Activated CD8-positive, alpha-beta T cell treated with anti-CD3 and anti-CD28 coated beads, Interleukin-2, amount 10 ng/mL, durations not matched to agents 7 days and 5 days (primary cell): Measurements from ENCODE around the gene UBQLN3. TPM values are rescaled to one million over a fixed set of nuclear protein-coding genes. Genes with fewer than 3 reads are reported as not detected.

Experiments used
- ATAC-seq: fragments of 150-1000 bp; cut with Tn5 transposase; one replicate; pipeline ENCODE4 v1.10.0; 2021; ENCODE audit warnings: moderate library complexity
- CTCF ChIA-PET: fragments of 350-600 bp; sonication (Branson Sonifier 250); formaldehyde crosslinking; loops from one replicate; lab custom pipeline; 2021; ENCODE audit warnings: antibody characterized with exemption; lab: Charles Lee
- POLR2A ChIA-PET: fragments of 350-600 bp; sonication (Branson Sonifier 250); formaldehyde crosslinking; loops from one replicate; lab custom pipeline; 2021; ENCODE audit warnings: antibody characterized with exemption; lab: Charles Lee
- DNase-seq: peaks from one replicate; pipeline ENCODE4 v3.0.0-alpha.2; 2020
- H3K27ac Mint-ChIP-seq: one replicate; pipeline ENCODE4 v1.8.0; 2021; ENCODE audit warnings: mild to moderate bottlenecking, mixed read lengths
- H3K27me3 Mint-ChIP-seq: one replicate; pipeline ENCODE4 v1.8.0; 2021; ENCODE audit warnings: low read depth, mixed read lengths
- H3K36me3 Mint-ChIP-seq: one replicate; pipeline ENCODE4 v1.8.0; 2021; ENCODE audit warnings: low read depth, mixed read lengths
- H3K4me1 Mint-ChIP-seq: one replicate; pipeline ENCODE4 v1.8.0; 2021; ENCODE audit warnings: low read depth, mixed read lengths
- H3K4me3 Mint-ChIP-seq: one replicate; pipeline ENCODE4 v1.8.0; 2021; ENCODE audit warnings: mild to moderate bottlenecking, mixed read lengths
- H3K9me3 Mint-ChIP-seq: one replicate; pipeline ENCODE4 v1.8.0; 2022; ENCODE audit warnings: mixed read lengths; ENCODE audit not compliant: insufficient read depth
- total RNA-seq, 2 experiments: library from RNA; stranded (reverse); gene quantifications; one replicate each; pipeline ENCODE4 v1.2.3, GENCODE V29; 2021

UBQLN3 gene
- total RNA-seq, 2 experiments from 2014 or later, result not detected

DNA sequence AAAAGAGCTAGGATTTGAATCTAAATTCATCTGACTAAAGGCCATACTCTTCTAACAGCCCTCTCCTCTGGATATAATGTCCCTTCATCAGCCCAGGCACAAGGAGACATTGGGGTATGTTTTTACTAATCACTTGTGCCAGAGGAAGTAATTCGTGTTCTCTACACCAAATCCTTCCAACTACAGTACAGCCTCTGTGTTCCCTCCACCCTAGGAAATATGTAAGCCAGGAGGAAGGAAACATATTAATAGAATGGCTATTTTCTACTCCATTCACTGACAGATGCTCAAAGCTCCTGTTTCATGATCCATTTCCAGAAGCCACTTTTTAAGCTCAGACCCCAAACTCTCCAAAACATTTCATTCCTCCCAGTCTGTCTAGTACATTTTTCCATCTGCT, 18.7 kb upstream of the UBQLN3 start:
- Mint-ChIP-seq H3K27ac (no peak overlapping the region), H3K4me1 (no peaks in the 10 kb centered on the region), H3K27me3 (no peaks in the 10 kb centered on the region), H3K4me3 (no peak overlapping the region), H3K9me3 (no peaks in the 10 kb centered on the region), H3K36me3 (no peaks in the 10 kb centered on the region)
- no peak for ATAC-seq
- no peak for DNase-seq
- ChIA-PET CTCF (no interaction called here), POLR2A (no interaction called here)

GRCh38 chr11:5527716-5528115, 18.0 kb upstream of the UBQLN3 start:
- Mint-ChIP-seq H3K4me3 (no peak overlapping the region), H3K27me3 (no peaks in the 10 kb centered on the region), H3K36me3 (no peaks in the 10 kb centered on the region), H3K9me3 (no peaks in the 10 kb centered on the region), H3K27ac (no peak overlapping the region), H3K4me1 (no peaks in the 10 kb centered on the region)
- ChIA-PET POLR2A (no interaction called here), CTCF (no interaction called here)
- ATAC-seq, result no peak
- no peak for DNase-seq

GRCh38 chr11:5524756-5525155, 15.0 kb upstream of the UBQLN3 start:
- Mint-ChIP-seq H3K4me3 (no peak overlapping the region), H3K27ac (no peak overlapping the region), H3K4me1 (no peaks in the 10 kb centered on the region), H3K27me3 (no peaks in the 10 kb centered on the region), H3K9me3 (no peaks in the 10 kb centered on the region), H3K36me3 (no peaks in the 10 kb centered on the region)
- ChIA-PET POLR2A (no interaction called here), CTCF (no interaction called here)
- no peak for ATAC-seq
- no peak for DNase-seq

DNA sequence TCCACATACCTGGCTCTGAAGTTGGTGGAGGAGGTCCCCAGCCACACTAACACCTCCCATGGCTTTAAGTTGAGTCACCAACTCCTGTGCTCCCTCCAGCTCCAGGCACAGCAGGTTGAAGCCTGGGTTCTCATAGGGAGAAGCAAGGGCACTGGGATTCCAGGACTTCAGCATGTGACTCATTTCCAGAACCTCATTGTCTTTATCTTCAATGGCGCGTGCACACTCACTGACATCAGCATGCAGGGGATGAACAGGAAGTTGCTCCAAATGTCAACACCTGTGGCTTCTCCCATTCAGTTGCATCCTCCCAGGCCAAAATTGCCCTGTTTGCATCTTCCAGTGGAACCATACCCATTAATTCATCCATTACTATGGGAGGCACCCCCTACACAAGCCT, 12.6 kb upstream of the UBQLN3 start:
- ATAC-seq, result no peak
- no peaks in the 10 kb centered on the region for H3K36me3 Mint-ChIP-seq
- ChIA-PET POLR2A (no interaction called here), CTCF (no interaction called here)
- H3K4me3 Mint-ChIP-seq, result no peak overlapping the region
- no peaks in the 10 kb centered on the region for H3K27me3 Mint-ChIP-seq
- no peak for DNase-seq
- H3K9me3 Mint-ChIP-seq, result no peaks in the 10 kb centered on the region
- H3K4me1 Mint-ChIP-seq, result no peaks in the 10 kb centered on the region
- no peak overlapping the region for H3K27ac Mint-ChIP-seq

DNA sequence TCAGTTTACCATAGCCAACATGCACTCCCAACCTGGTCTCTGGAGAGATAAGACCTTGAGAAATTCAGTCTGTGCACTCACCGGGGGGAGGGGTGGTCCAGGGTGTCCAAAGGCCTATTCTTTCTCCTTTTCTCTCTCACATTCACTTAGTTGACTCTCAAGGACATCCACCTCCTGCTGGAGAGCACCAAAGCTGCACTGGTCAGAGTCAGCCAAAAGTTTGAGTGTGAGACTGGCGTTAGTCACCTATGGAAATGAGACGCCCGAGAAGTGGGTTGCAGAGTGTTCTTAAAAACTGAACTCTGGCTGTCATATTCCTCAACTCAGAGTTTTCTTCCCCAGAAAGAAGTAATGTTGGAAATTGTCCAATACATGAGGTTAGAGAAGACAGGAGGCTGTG, 11.8 kb upstream of the UBQLN3 start:
- POLR2A ChIA-PET, result no interaction called here
- H3K27ac Mint-ChIP-seq, result no peak overlapping the region
- DNase-seq (no peak), ATAC-seq (no peak)
- H3K9me3 Mint-ChIP-seq, result no peaks in the 10 kb centered on the region
- no peaks in the 10 kb centered on the region for H3K36me3 Mint-ChIP-seq
- H3K4me3 Mint-ChIP-seq, result no peak overlapping the region
- CTCF ChIA-PET, result no interaction called here
- H3K27me3 Mint-ChIP-seq, result no peaks in the 10 kb centered on the region
- H3K4me1 Mint-ChIP-seq, result no peaks in the 10 kb centered on the region

DNA sequence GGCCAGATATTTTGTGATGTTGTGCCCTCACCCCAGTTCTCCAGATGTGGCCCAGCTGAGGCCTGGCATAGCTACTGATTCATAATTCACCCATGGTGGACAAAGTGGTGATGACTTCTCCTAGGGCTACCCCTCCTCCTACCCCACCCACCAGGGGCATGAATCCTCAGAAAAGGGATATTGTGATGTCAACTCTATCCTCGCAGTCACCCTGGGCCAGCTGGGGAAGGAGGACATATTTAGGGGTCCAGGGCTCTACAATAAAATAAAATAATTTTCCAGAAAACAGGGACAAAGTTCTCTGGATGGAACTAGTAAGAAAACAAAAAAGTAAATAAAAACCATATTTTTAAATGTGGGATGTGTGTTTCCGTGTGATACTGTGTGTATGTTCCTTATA, 6.8 kb upstream of the UBQLN3 start, which contains the start of gene UBQLNL:
TSS of gene UBQLNL (minus strand) at position 101 of the 400 bp plus-strand sequence. CDS start 258 bp downstream, outside the sequence.
- CTCF ChIA-PET, result no interaction called here
- H3K4me3 Mint-ChIP-seq, result no peak within 1 kb of the TSS

GRCh38 chr11:5514841-5515240, 5.1 kb upstream of the UBQLN3 start:
- ChIA-PET POLR2A (no interaction called here), CTCF (no interaction called here)
- H3K27me3 Mint-ChIP-seq, result peaks cover 10% of the 10 kb centered on the region
- H3K36me3 Mint-ChIP-seq, result no peaks in the 10 kb centered on the region
- H3K9me3 Mint-ChIP-seq, result no peaks in the 10 kb centered on the region
- H3K4me1 Mint-ChIP-seq, result no peaks in the 10 kb centered on the region
- no peak overlapping the region for H3K4me3 Mint-ChIP-seq
- H3K27ac Mint-ChIP-seq, result no peak overlapping the region
- no peak for ATAC-seq
- no peak for DNase-seq

More for the DNA sequence above, 6.8 kb upstream of the UBQLN3 start, which contains the start of gene UBQLNL:
- no peaks in the 10 kb centered on the region for H3K9me3 Mint-ChIP-seq
- no peak within 1 kb of the TSS for H3K27ac Mint-ChIP-seq
- no peaks in the 10 kb centered on the region for H3K4me1 Mint-ChIP-seq
- POLR2A ChIA-PET, result no interaction called here
- DNase-seq (no peak), ATAC-seq (no peak)
- H3K36me3 Mint-ChIP-seq, result no peaks in the 10 kb centered on the region
- peaks cover 5% of the 10 kb centered on the region for H3K27me3 Mint-ChIP-seq

DNA sequence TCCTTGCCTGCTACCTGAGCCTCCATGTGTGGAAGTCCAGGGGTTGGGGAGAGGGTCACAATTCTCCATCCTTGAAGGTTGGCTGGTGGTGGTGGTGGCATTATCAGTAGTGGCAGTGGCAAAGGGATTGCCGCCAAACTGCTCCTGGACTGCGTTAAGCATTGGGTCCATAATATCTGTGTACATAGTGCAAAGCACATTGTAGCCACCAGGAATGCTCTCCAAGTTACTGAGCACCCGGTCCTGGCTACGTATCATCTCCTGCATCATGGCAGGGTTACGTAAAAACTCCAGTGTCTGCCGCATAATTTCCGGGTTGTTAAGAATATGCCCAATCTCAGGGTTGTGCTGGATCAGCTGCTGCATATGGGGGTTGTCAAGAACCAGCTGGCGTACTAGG, 1.2 kb downstream of the UBQLN3 start:
- ChIA-PET CTCF (no interaction called here), POLR2A (no interaction called here)
- no peaks in the 10 kb centered on the region for H3K4me1 Mint-ChIP-seq
- DNase-seq (no peak), ATAC-seq (no peak)
- no peaks in the 10 kb centered on the region for H3K9me3 Mint-ChIP-seq
- no peak overlapping the region for H3K4me3 Mint-ChIP-seq
- no peak overlapping the region for H3K27ac Mint-ChIP-seq
- H3K27me3 Mint-ChIP-seq, result peaks cover 10% of the 10 kb centered on the region
- no peaks in the 10 kb centered on the region for H3K36me3 Mint-ChIP-seq

GRCh38 chr11:5507933-5508305, 1.8 kb downstream of the UBQLN3 start:
- no peaks in the 10 kb centered on the region for H3K36me3 Mint-ChIP-seq
- ChIA-PET CTCF (no interaction called here), POLR2A (no interaction called here)
- ATAC-seq (no peak), DNase-seq (no peak)
- no peaks in the 10 kb centered on the region for H3K4me1 Mint-ChIP-seq
- H3K27me3 Mint-ChIP-seq, result peaks cover 10% of the 10 kb centered on the region
- no peak overlapping the region for H3K4me3 Mint-ChIP-seq
- H3K27ac Mint-ChIP-seq, result no peak overlapping the region
- H3K9me3 Mint-ChIP-seq, result no peaks in the 10 kb centered on the region

DNA sequence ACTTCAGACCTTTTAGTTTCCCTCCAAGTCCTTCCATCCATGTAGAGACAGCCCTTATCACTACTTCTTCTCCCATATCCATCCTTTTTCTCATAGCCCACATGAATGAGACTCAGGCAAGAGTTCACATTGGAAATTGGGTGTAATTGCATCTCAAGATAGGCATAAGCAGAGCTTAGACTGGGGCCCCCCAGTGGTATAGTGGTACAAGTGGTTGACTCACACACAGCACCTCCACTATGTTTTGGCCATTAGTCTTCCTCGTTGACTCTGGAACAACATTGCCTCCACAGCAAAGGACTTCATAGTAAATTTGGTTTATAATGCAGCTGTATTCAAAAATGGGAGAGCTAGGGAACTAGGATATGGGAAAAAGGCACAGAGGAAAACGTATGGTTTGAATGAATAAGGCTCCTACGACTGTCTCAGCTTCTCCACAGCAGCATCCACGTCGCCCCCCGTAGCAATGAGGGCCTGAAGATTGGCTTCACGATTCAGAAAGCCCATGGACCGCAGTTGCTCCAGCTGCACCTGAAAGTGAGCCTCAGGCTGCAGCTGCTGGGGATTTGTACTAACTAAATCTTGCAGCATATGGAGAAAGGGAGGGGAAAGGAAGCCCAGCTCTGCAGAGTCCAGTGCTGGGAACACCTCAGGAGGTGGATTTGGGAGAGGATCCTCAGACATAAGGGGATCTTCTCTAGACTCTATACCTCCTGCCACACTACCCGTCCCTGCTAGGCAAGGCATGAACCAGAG, 2.4 kb downstream of the UBQLN3 start:
- no peak for ATAC-seq
- POLR2A ChIA-PET, result no interaction called here

DNA sequence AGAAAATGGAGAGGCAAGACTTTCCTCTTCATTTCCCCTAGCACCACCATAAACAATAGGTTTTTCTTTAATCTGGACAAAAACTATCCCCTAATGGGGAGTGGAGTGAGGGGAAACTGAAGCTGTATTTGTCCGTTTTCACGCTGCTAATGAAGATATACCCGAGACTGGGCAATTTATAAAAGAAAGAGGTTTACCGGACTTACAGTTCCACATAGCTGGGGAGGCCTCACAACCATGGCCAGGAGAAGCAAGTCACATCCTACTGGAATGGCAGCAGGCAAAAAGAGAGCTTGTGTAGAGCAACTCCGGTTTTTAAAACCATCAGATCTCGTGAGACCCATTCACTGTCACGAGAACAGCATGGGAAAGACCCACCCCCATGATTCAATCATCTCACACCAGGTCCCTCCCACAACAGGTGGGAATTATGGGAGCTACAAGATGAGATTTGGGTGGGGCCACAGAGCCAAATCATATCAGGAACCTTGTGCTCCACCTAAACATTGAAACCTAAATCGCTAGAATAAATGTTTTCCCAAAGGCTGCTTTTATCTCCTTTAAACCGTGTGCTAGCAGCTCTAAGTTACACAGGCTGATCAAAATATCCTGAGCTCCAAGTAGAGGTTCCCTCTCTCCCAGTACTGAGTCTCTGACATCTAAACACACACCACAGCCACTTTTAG, 4.3 kb downstream of the UBQLN3 start:
- Mint-ChIP-seq H3K27ac (no peak overlapping the region), H3K9me3 (no peaks in the 10 kb centered on the region), H3K36me3 (no peaks in the 10 kb centered on the region), H3K4me3 (no peak overlapping the region), H3K27me3 (peaks cover 8% of the 10 kb centered on the region), H3K4me1 (no peaks in the 10 kb centered on the region)
- CTCF ChIA-PET, result interaction anchor here (2.3 kb wide), 1 partner anchor 29 kb away, joined by 7 read pairs; no protein-coding TSS in a partner anchor
- DNase-seq (no peak), ATAC-seq (no peak)
- POLR2A ChIA-PET, result no interaction called here

More for the DNA sequence above, 2.4 kb downstream of the UBQLN3 start:
- no peak for DNase-seq
- CTCF ChIA-PET, result no interaction called here
- no peak overlapping the region for H3K4me3 Mint-ChIP-seq
- H3K27ac Mint-ChIP-seq, result no peak overlapping the region
- H3K36me3 Mint-ChIP-seq, result no peaks in the 10 kb centered on the region
- no peaks in the 10 kb centered on the region for H3K4me1 Mint-ChIP-seq
- no peaks in the 10 kb centered on the region for H3K9me3 Mint-ChIP-seq
- peaks cover 9% of the 10 kb centered on the region for H3K27me3 Mint-ChIP-seq

- no peak for DNase-seq
- Mint-ChIP-seq H3K4me3 (no peak overlapping the region), H3K27me3 (peaks cover 9% of the 10 kb centered on the region), H3K9me3 (no peaks in the 10 kb centered on the region), H3K36me3 (no peaks in the 10 kb centered on the region), H3K27ac (no peak overlapping the region), H3K4me1 (no peaks in the 10 kb centered on the region)
- CTCF ChIA-PET, result interaction anchor here (2.3 kb wide), 1 partner anchor 28 kb away, joined by 7 read pairs; no protein-coding TSS in a partner anchor
- POLR2A ChIA-PET, result no interaction called here
- ATAC-seq, result no peak
Observed at GRCh38 chr11:5504403-5504921, 5.3 kb downstream of the UBQLN3 start.
